Omental fat pad (tissue), 4 donors: ENCODE measurements around the gene PLCXD3. TPM values are rescaled to one million over a fixed set of nuclear protein-coding genes. Genes with fewer than 3 reads are reported as not detected.

ENCODE experiments used
- ATAC-seq: fragments of 150-250 bp; one replicate; pipeline ENCODE4 v1.9.1; 2016; ENCODE audit warnings: mild to moderate bottlenecking, moderate library complexity; ENCODE audit not compliant: low FRiP score
- DNase-seq: peaks from one replicate; pipeline ENCODE4 v3.0.0-alpha.2; 2019; ENCODE audit warnings: low spot score
- total RNA-seq, 4 donors: library from RNA; depleted of rRNA; stranded (reverse); fragments of >200 nt; gene quantifications; one replicate each; pipeline ENCODE4 v1.1.0, GENCODE V29; 2016
- TF ChIP-seq, protein P1 (sequence below), 3 donors: fragments of 450-650 bp; IDR thresholded peaks; one replicate each; pipeline ENCODE4 v1.5.1; 2016 to 2017; ENCODE audit warnings: antibody characterized with exemption in 3 of 3, mild to moderate bottlenecking in 3 of 3, moderate library complexity in 2 of 3

Gene PLCXD3
- total RNA-seq: 10 to 100 TPM in 1 of 4 donors, 1 to 10 TPM in 3; 2.5 to 12.1 (median 6.4) TPM

DNA sequence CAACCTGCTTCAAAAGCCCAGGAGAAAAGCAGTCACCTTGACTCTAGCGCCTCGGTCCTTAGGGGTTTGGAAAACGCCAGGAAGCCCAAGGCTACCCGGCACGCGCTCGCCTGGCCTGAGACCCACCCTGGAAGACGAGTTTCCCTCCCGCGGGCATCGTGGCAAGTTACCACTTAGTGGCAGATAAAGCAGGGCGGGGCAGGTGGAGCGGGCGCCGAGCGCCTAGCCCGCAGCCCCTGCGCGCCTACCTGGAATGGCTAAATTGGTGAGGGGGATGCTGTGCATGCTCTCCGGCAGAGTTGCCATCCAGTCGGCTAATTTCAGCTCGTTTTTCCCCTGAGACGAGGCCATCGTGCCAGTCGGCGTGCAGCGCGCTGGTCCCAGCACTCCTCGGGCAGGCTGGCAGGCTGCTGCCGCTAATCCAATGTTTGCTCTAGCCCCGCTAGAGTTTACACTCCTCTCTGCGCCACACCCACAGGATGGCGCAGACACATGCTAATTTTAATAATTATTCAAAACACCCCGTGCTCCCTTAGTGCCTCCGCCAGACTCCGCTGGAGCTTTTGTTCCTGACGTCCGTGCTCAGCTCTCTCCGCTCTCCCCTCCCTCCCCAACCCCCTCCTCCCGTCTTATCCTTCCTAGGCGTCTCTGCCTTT, at the start of gene PLCXD3:
Gene PLCXD3, minus strand, starts transcription at position 426 of the 656 bp plus-strand sequence. Its CDS starts 75 bp downstream, at position 351.
- DNase-seq: no peak
- no peak for ATAC-seq
- TF ChIP-seq, protein P1, sequence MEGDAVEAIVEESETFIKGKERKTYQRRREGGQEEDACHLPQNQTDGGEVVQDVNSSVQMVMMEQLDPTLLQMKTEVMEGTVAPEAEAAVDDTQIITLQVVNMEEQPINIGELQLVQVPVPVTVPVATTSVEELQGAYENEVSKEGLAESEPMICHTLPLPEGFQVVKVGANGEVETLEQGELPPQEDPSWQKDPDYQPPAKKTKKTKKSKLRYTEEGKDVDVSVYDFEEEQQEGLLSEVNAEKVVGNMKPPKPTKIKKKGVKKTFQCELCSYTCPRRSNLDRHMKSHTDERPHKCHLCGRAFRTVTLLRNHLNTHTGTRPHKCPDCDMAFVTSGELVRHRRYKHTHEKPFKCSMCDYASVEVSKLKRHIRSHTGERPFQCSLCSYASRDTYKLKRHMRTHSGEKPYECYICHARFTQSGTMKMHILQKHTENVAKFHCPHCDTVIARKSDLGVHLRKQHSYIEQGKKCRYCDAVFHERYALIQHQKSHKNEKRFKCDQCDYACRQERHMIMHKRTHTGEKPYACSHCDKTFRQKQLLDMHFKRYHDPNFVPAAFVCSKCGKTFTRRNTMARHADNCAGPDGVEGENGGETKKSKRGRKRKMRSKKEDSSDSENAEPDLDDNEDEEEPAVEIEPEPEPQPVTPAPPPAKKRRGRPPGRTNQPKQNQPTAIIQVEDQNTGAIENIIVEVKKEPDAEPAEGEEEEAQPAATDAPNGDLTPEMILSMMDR (IDR thresholded peaks at IDR 0.05): no peak

DNA sequence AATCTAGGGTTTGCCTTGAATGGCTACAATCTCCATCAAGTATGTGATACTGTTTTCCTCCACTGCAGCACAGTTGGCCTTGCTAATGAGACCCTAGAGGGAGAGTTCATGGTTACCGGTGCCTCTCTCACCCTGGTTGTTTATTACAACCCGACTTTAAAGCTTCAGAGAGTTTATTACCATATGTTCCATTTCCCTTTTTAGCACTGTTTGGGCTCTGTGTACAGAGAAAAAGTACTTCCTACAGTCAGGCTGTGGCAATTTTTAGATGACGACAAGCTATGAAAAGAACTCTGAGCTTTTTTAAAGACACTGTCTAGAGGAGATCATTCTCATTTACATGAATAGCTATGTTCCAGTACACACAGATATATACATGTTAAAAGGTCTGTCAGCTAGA, 48.8 kb upstream of the PLCXD3 start:
- DNase-seq (no peak), ATAC-seq (no peak)
- TF ChIP-seq, protein P1 (IDR thresholded peaks at IDR 0.05): no peak

DNA sequence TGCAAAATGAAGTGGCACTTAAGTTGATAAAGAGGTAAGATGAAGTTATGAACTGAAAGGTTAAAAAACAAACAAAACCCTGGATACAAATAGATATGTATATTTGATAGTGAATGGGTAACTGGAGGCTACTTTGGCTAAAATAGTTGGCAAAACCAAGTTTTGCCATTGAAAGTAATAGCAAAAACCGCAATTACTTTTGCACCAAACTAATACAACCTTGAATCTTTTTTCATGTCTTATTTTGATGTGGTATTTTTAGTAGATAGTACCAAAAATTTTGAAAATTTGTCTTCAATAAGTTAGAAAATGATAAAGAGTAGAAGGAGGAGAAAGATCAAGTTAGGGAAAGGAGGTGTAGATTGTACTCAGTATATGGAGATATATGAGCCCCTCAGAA, 47.9 kb upstream of the PLCXD3 start:
- TF ChIP-seq, protein P1 (IDR thresholded peaks at IDR 0.05): no peak
- no peak for DNase-seq
- no peak for ATAC-seq

GRCh38 chr5:41547991-41548390, 37.6 kb upstream of the PLCXD3 start:
- TF ChIP-seq, protein P1 (IDR thresholded peaks at IDR 0.05): no peak
- DNase-seq: no peak
- ATAC-seq: no peak

GRCh38 chr5:41542183-41542582, 31.8 kb upstream of the PLCXD3 start:
- TF ChIP-seq, protein P1 (IDR thresholded peaks at IDR 0.05): no peak
- ATAC-seq: no peak
- no peak for DNase-seq

GRCh38 chr5:41539454-41539853, 29.1 kb upstream of the PLCXD3 start:
- ATAC-seq (no peak), DNase-seq (no peak)
- TF ChIP-seq, protein P1 (IDR thresholded peaks at IDR 0.05): no peak

- TF ChIP-seq, protein P1 (IDR thresholded peaks at IDR 0.05): no peak
- no peak for DNase-seq
- ATAC-seq: no peak
These were observed 27.2 kb upstream of the PLCXD3 start for GRCh38 chr5:41537581-41537980.
